ENCODE results near the gene IBA57. TPM values are rescaled to one million over a fixed set of nuclear protein-coding genes. Genes with fewer than 3 reads are reported as not detected.

The IBA57 gene
- total and polyA plus RNA-seq, 11 donors, result 4.8 to 18.6 (median 11.8) TPM

- ATAC-seq, result no peak
- Histone ChIP-seq H3K9me3 (no peaks in the 10 kb centered on the region), H3K36me3 (peaks cover 0 to 77% (median 24%) of the 10 kb centered on the region in 9 donors), H3K27me3 (no peaks in the 10 kb centered on the region), H3K4me3 (no peak overlapping the region), H3K27ac (no peak overlapping the region), H3K4me1 (peaks cover 0 to 26% (median 4%) of the 10 kb centered on the region in 12 donors)
- TF ChIP-seq POLR2A (IDR thresholded peaks at IDR 0.05), result no peak
- TF ChIP-seq, protein P1, sequence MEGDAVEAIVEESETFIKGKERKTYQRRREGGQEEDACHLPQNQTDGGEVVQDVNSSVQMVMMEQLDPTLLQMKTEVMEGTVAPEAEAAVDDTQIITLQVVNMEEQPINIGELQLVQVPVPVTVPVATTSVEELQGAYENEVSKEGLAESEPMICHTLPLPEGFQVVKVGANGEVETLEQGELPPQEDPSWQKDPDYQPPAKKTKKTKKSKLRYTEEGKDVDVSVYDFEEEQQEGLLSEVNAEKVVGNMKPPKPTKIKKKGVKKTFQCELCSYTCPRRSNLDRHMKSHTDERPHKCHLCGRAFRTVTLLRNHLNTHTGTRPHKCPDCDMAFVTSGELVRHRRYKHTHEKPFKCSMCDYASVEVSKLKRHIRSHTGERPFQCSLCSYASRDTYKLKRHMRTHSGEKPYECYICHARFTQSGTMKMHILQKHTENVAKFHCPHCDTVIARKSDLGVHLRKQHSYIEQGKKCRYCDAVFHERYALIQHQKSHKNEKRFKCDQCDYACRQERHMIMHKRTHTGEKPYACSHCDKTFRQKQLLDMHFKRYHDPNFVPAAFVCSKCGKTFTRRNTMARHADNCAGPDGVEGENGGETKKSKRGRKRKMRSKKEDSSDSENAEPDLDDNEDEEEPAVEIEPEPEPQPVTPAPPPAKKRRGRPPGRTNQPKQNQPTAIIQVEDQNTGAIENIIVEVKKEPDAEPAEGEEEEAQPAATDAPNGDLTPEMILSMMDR (IDR thresholded peaks at IDR 0.05), result no peak
- DNase-seq, result no peak
- 58 to 70% (median 59%) methylated on average over 2 of the region's 2 CpGs for WGBS, 4 donors
- intact Hi-C loops (cut with DNase I), result no loop called here
Measured at GRCh38 chr1:228231189-228231588, 65.6 kb downstream of the IBA57 start.

Other genes with a start within 250 kb of the IBA57 start
- gene WNT9A, start 217.9 kb upstream of the IBA57 start, total RNA-seq, result 10 to 100 TPM in 4 of 9 donors, 1 to 10 TPM in 4, under 1 TPM in 1; 0.54 to 29.8 (median 2.5) TPM
- 1 to 10 TPM in 1 of 2 donors, under 1 TPM in 1; 0.54 to 1.3 TPM for gene WNT9A, start 217.9 kb upstream of the IBA57 start, polyA plus RNA-seq
- gene WNT3A, start 158.8 kb upstream of the IBA57 start, total RNA-seq, result not detected
- gene WNT3A, start 158.8 kb upstream of the IBA57 start, polyA plus RNA-seq, result not detected
- 100 to 1,000 TPM; 271 to 451 (median 310) TPM for gene ARF1, start 83.1 kb upstream of the IBA57 start, total RNA-seq
- 100 to 1,000 TPM; 217 to 580 TPM for gene ARF1, start 83.1 kb upstream of the IBA57 start, polyA plus RNA-seq
- 1 to 10 TPM; 6.2 to 8.4 (median 7.2) TPM for gene C1orf35, start 62.5 kb upstream of the IBA57 start, total RNA-seq
- gene C1orf35, start 62.5 kb upstream of the IBA57 start, polyA plus RNA-seq, result 1 to 10 TPM; 9.8 TPM
- 100 to 1,000 TPM in 2 of 9 donors, 10 to 100 TPM in 7; 35.5 to 125 (median 51.2) TPM for gene MRPL55, start 56.5 kb upstream of the IBA57 start, total RNA-seq
- gene MRPL55, start 56.5 kb upstream of the IBA57 start, polyA plus RNA-seq, result 100 to 1,000 TPM in 1 of 2 donors, 10 to 100 TPM in 1; 81.5 to 141 TPM
- gene GUK1, start 25.5 kb upstream of the IBA57 start, total RNA-seq, result 100 to 1,000 TPM; 142 to 290 (median 169) TPM
- 100 to 1,000 TPM; 231 to 358 TPM for gene GUK1, start 25.5 kb upstream of the IBA57 start, polyA plus RNA-seq
- 1 to 10 TPM in 3 of 9 donors, under 1 TPM in 6; 0.40 to 3.8 (median 0.88) TPM for gene GJC2, start 15.9 kb upstream of the IBA57 start, total RNA-seq
- gene GJC2, start 15.9 kb upstream of the IBA57 start, polyA plus RNA-seq, result under 1 TPM; 0.61 to 0.78 TPM
- 100 to 1,000 TPM; 238 to 460 (median 354) TPM for gene OBSCN, start 42.2 kb downstream of the IBA57 start, total RNA-seq
- 100 to 1,000 TPM; 155 to 524 TPM for gene OBSCN, start 42.2 kb downstream of the IBA57 start, polyA plus RNA-seq
- 10 to 100 TPM in 4 of 9 donors, 1 to 10 TPM in 5; 6.7 to 13.8 (median 8.4) TPM for gene TRIM11, start 241.0 kb downstream of the IBA57 start, total RNA-seq
- gene TRIM11, start 241.0 kb downstream of the IBA57 start, polyA plus RNA-seq, result 1 to 10 TPM; 4.7 to 9.8 TPM